Keratinocyte (primary cell): ENCODE measurements around the gene LY6G6F. TPM values are rescaled to one million over a fixed set of nuclear protein-coding genes. Genes with fewer than 3 reads are reported as not detected.

ENCODE experiments used
- DNase-seq: peaks from one replicate; pipeline ENCODE4 v3.0.0-alpha.2; 2011; ENCODE audit warnings: low read depth, missing footprints, low spot score
- FAIRE-seq: peaks from 2 replicates; lab custom pipeline; 2011; peaks lifted over from hg19 to GRCh38; lab: Jason Lieb, UNC
- H2AFZ ChIP-seq: 2 replicates; pipeline ENCODE4 v1.6.0; 2012; ENCODE audit warnings: low read length, control low read depth, inconsistent platforms; ENCODE audit not compliant: control insufficient read depth
- H3K27ac ChIP-seq: 2 replicates; pipeline ENCODE4 v1.5.1; 2011; ENCODE audit warnings: low read length; ENCODE audit not compliant: control insufficient read depth, insufficient read depth
- H3K27me3 ChIP-seq: 3 replicates; pipeline ENCODE4 v1.6.0; 2011; ENCODE audit warnings: low read length; ENCODE audit not compliant: control insufficient read depth, insufficient read depth; ENCODE audit errors: extremely low read depth
- H3K36me3 ChIP-seq, 2 experiments: 2 replicates in 1 of 2; 3 replicates in 1 of 2; pipeline ENCODE4 v1.5.1; 2011; ENCODE audit warnings: low read length in 2 of 2, mild to moderate bottlenecking in 1 of 2; ENCODE audit not compliant: control insufficient read depth in 2 of 2, insufficient read depth in 2 of 2; ENCODE audit errors: extremely low read depth in 1 of 2
- H3K4me1 ChIP-seq: 3 replicates; pipeline ENCODE4 v1.5.1; 2011; ENCODE audit warnings: low read length; ENCODE audit not compliant: control insufficient read depth, insufficient read depth; ENCODE audit errors: extremely low read depth
- H3K4me2 ChIP-seq: 3 replicates; pipeline ENCODE4 v1.6.0; 2011; ENCODE audit warnings: low read depth, low read length; ENCODE audit not compliant: control insufficient read depth, insufficient read depth; ENCODE audit errors: extremely low read depth
- H3K4me3 ChIP-seq, 3 experiments: fragments of 200-600 bp in 1 of 3; sonication (generic) in 1 of 3; 2 replicates in 2 of 3; 3 replicates in 1 of 3; pipeline ENCODE4 v1.5.1; 2011 to 2016; ENCODE audit warnings: low read length in 3 of 3, mild to moderate bottlenecking in 3 of 3, control low read depth in 2 of 3, inconsistent platforms in 1 of 3, low read depth in 1 of 3, mixed read lengths in 1 of 3, mixed run types in 1 of 3, moderate library complexity in 1 of 3; ENCODE audit not compliant: control insufficient read depth in 2 of 3, insufficient read depth in 2 of 3; ENCODE audit errors: extremely low read depth in 1 of 3
- H3K79me2 ChIP-seq: 2 replicates; pipeline ENCODE4 v1.6.0; 2012; ENCODE audit warnings: low read length; ENCODE audit not compliant: control insufficient read depth, insufficient read depth
- H3K9ac ChIP-seq: 3 replicates; pipeline ENCODE4 v1.6.0; 2011; ENCODE audit warnings: low read length; ENCODE audit not compliant: control insufficient read depth, insufficient read depth; ENCODE audit errors: extremely low read depth
- H3K9me1 ChIP-seq: 3 replicates; pipeline ENCODE4 v1.6.0; 2011; ENCODE audit warnings: low read length; ENCODE audit not compliant: control insufficient read depth, insufficient read depth; ENCODE audit errors: extremely low read depth
- H3K9me3 ChIP-seq: 2 replicates; pipeline ENCODE4 v1.5.1; 2012; ENCODE audit warnings: low read depth, low read length; ENCODE audit not compliant: control insufficient read depth
- H4K20me1 ChIP-seq: 3 replicates; pipeline ENCODE4 v1.6.0; 2011; ENCODE audit warnings: low read length; ENCODE audit not compliant: control insufficient read depth, insufficient read depth; ENCODE audit errors: extremely low read depth
- EZH2 ChIP-seq: IDR thresholded peaks from one replicate; pipeline ENCODE4 v1.6.1; 2012; ENCODE audit warnings: inconsistent platforms, mild to moderate bottlenecking, low read length, moderate library complexity
- dilution Hi-C: fragments of 300-500 bp; cut with MboI; formaldehyde crosslinking; loops from one replicate; pipeline ENCODE4 v1.7.0; 2020; ENCODE audit warnings: low sequenced_read_pairs; ENCODE audit not compliant: extremely low pct_ligation_motif_present
- polyA plus RNA-seq, 5 experiments: library from polyadenylated mRNA; depleted of rRNA in 3 of 5; stranded (reverse) in 3 of 5; stranded (forward) in 1 of 5; unstranded in 1 of 5; fragments of >200 nt; gene quantifications; 1 replicate in 1 of 5; 2 replicates in 3 of 5; 3 replicates in 1 of 5; pipeline versions ENCODE4 v1.2.1 to v1.2.3, GENCODE V29; 2011 to 2012; ENCODE audit warnings: missing spikeins in 2 of 5, low read depth in 1 of 5, low replicate concordance in 1 of 5
- TF ChIP-seq, protein P1 (sequence below), 3 experiments: IDR thresholded peaks in 1 of 3; conservative IDR thresholded peaks in 1 of 3; optimal IDR thresholded peaks in 1 of 3; 2 replicates in 2 of 3; 3 replicates in 1 of 3; pipeline versions ENCODE3 to v1.5.1; 2011; ENCODE audit warnings: low read length in 3 of 3, mild to moderate bottlenecking in 3 of 3, moderate library complexity in 2 of 3, control low read depth in 1 of 3, inconsistent platforms in 1 of 3; ENCODE audit not compliant: insufficient read depth in 2 of 3; ENCODE audit errors: extremely low read depth in 1 of 3

The LY6G6F gene
- polyA plus RNA-seq, 1 donor (not counting 4 experiments of a cell fraction or from before 2014, with no cell fraction given), result not detected

DNA sequence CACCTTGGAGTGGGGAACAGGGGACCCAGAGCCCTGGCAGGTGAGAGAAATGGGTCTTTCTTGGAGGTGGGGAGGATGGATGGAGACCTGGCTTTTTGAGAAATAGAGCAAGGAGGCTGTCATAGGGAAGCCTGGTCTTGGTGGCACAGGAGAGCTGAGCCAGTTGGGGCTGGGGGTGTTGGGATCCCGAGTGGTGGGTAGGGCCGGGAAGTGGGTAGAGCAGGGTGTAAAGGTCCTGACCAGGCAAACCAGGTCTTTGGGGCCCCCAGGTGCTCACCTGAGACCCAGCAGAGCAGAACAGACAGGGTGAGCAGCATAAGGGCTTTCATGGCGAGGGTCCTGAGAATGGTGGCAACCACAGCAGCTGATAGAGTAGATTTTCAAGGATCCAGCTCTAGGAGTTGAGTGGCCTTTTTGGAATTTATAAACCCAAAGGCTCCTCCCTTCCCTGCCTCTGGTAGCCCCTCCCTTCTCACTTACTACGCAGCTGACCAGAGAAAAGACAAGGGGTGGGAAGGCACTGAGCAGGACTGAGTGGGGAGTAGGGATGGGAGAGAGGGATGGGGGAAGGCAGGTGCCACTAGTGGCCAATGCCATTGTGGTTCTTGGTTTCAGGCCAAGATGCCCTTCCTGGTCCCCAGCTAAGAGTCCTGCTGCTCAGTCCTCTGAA is 14.8 kb downstream of the LY6G6F start, which contains the start of gene LY6G6C:
LY6G6C (minus strand) TSS at position 396 of the 670 bp plus-strand sequence; CDS start at position 329, 67 bp downstream.
- Histone ChIP-seq H3K4me2 (no peak within 1 kb of the TSS), H3K79me2 (no peaks in the 10 kb centered on the region), H3K27ac (no peak within 1 kb of the TSS), H3K27me3 (no peaks in the 10 kb centered on the region), H4K20me1 (no peaks in the 10 kb centered on the region), H3K4me1 (peaks cover 31% of the 10 kb centered on the region), H2AFZ (no peak within 1 kb of the TSS), H3K9me3 (no peaks in the 10 kb centered on the region), H3K4me3 (no peak within 1 kb of the TSS), H3K9ac (no peak within 1 kb of the TSS), H3K9me1 (peaks cover 5% of the 10 kb centered on the region), H3K36me3 (peaks cover 0 to 4% of the 10 kb centered on the region in 2 experiments)
- no peak for TF ChIP-seq EZH2
- TF ChIP-seq, protein P1, sequence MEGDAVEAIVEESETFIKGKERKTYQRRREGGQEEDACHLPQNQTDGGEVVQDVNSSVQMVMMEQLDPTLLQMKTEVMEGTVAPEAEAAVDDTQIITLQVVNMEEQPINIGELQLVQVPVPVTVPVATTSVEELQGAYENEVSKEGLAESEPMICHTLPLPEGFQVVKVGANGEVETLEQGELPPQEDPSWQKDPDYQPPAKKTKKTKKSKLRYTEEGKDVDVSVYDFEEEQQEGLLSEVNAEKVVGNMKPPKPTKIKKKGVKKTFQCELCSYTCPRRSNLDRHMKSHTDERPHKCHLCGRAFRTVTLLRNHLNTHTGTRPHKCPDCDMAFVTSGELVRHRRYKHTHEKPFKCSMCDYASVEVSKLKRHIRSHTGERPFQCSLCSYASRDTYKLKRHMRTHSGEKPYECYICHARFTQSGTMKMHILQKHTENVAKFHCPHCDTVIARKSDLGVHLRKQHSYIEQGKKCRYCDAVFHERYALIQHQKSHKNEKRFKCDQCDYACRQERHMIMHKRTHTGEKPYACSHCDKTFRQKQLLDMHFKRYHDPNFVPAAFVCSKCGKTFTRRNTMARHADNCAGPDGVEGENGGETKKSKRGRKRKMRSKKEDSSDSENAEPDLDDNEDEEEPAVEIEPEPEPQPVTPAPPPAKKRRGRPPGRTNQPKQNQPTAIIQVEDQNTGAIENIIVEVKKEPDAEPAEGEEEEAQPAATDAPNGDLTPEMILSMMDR (optimal IDR thresholded peaks at IDR 0.05 in 1 of 3, IDR thresholded peaks at IDR 0.05 in 1 of 3, conservative IDR thresholded peaks at IDR 0.05 in 1 of 3; ENCODE audit: extremely low read depth in 1 of 3, insufficient read depth in 2 of 3, low read length in 3 of 3), result no peak
- no peak for FAIRE-seq
- dilution Hi-C loops, result no loop called here
- DNase-seq, result no peak

DNA sequence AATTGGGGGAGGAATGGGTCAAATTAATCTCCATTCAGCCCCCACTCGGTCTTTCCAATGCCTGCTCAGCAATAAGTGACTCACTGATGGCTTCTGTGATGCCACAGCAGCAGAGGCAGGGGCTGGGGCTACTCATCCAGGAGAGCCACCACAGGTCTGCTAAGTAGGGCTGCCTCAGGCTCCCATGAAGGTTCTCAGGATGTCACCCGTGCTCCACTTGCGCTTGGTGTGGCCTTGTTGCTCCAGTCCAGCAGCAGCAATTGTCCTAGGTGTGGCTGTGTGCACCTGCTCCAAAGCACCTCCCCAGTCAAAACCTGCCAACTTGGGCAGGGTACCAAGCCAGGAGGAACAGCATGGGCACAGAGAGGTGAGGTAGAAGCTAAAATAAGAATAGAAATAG is 15.5 kb downstream of the LY6G6F start:
- no peak overlapping the region for H3K27ac ChIP-seq
- no peaks in the 10 kb centered on the region for H3K79me2 ChIP-seq
- no peak overlapping the region for H2AFZ ChIP-seq
- TF ChIP-seq, protein P1 (optimal IDR thresholded peaks at IDR 0.05 in 1 of 3, IDR thresholded peaks at IDR 0.05 in 1 of 3, conservative IDR thresholded peaks at IDR 0.05 in 1 of 3; ENCODE audit: extremely low read depth in 1 of 3, insufficient read depth in 2 of 3, low read length in 3 of 3), result no peak
- no peak for TF ChIP-seq EZH2
- dilution Hi-C loops, result no loop called here
- no peaks in the 10 kb centered on the region for H4K20me1 ChIP-seq
- DNase-seq, result no peak
- FAIRE-seq, result no peak
- no peaks in the 10 kb centered on the region for H3K27me3 ChIP-seq
- H3K36me3 ChIP-seq, result peaks cover 0 to 6% of the 10 kb centered on the region in 2 experiments
- H3K4me2 ChIP-seq, result no peak overlapping the region
- no peak overlapping the region for H3K9ac ChIP-seq
- H3K4me1 ChIP-seq, result peaks cover 31% of the 10 kb centered on the region
- H3K9me1 ChIP-seq, result peaks cover 5% of the 10 kb centered on the region
- H3K4me3 ChIP-seq, result no peak overlapping the region
- no peaks in the 10 kb centered on the region for H3K9me3 ChIP-seq
